Activated naive CD8-positive, alpha-beta T cell treated with anti-CD3 and anti-CD28 coated beads, Interleukin-2, amount 10 ng/mL, durations not matched to agents 7 days and 5 days (primary cell): ENCODE data around the gene FBLN1. TPM values are rescaled to one million over a fixed set of nuclear protein-coding genes. Genes with fewer than 3 reads are reported as not detected.
"Not testable (repeated sequence)": the region's sequence is repeated elsewhere in the genome, so short reads cannot be mapped to it uniquely, and the experiment has no call there.

ENCODE experiments used
- ATAC-seq: fragments of 150-1000 bp; cut with Tn5 transposase; one replicate; pipeline ENCODE4 v1.10.0; 2021; ENCODE audit warnings: low read depth, moderate library complexity
- POLR2A ChIA-PET: fragments of 350-600 bp; sonication (Branson Sonifier 250); formaldehyde crosslinking; loops from one replicate; lab custom pipeline; 2021; ENCODE audit warnings: antibody characterized with exemption; lab: Charles Lee
- DNase-seq: peaks from one replicate; pipeline ENCODE4 v3.0.0; 2021
- H3K27ac Mint-ChIP-seq: one replicate; pipeline ENCODE4 v1.8.0; 2022; ENCODE audit warnings: mild to moderate bottlenecking, mixed read lengths
- H3K27me3 Mint-ChIP-seq: one replicate; pipeline ENCODE4 v1.8.0; 2022; ENCODE audit warnings: mild to moderate bottlenecking, moderate library complexity, mixed read lengths
- H3K36me3 Mint-ChIP-seq: one replicate; pipeline ENCODE4 v1.8.0; 2021; ENCODE audit warnings: mild to moderate bottlenecking, mixed read lengths
- H3K4me1 Mint-ChIP-seq: one replicate; pipeline ENCODE4 v1.8.0; 2021; ENCODE audit warnings: mixed read lengths
- H3K4me3 Mint-ChIP-seq: one replicate; pipeline ENCODE4 v1.8.0; 2022; ENCODE audit warnings: mild to moderate bottlenecking, moderate library complexity, mixed read lengths
- H3K9me3 Mint-ChIP-seq: one replicate; pipeline ENCODE4 v1.8.0; 2021; ENCODE audit warnings: mixed read lengths
- total RNA-seq, 2 experiments: library from RNA; stranded (reverse); gene quantifications; one replicate each; pipeline ENCODE4 v1.2.3, GENCODE V29; 2021

FBLN1 gene
- total RNA-seq, 2 experiments from 2014 or later, result not detected

- ATAC-seq, result no peak
- POLR2A ChIA-PET, result no interaction called here
- Mint-ChIP-seq H3K27me3 (peaks cover 5% of the 10 kb centered on the region), H3K4me1 (peaks cover 11% of the 10 kb centered on the region), H3K9me3 (no peaks in the 10 kb centered on the region), H3K36me3 (no peaks in the 10 kb centered on the region), H3K27ac (peak overlapping the region; percentile 68), H3K4me3 (no peak overlapping the region)
- DNase-seq, result no peak
These were observed 79.7 kb downstream of the FBLN1 start for GRCh38 chr22:45582236-45582954.

GRCh38 chr22:45582955-45583320 lies 80.3 kb downstream of the FBLN1 start:
- H3K9me3 Mint-ChIP-seq, result no peaks in the 10 kb centered on the region
- ATAC-seq (no peak), DNase-seq (no peak)
- POLR2A ChIA-PET, result interaction anchor here (0.6 kb wide), 1 partner anchor 20 kb away, joined by 3 read pairs; no protein-coding TSS in a partner anchor
- peaks cover 11% of the 10 kb centered on the region for H3K4me1 Mint-ChIP-seq
- no peaks in the 10 kb centered on the region for H3K36me3 Mint-ChIP-seq
- H3K27me3 Mint-ChIP-seq, result peaks cover 7% of the 10 kb centered on the region
- peak overlapping the region; percentile 51 for H3K27ac Mint-ChIP-seq
- no peak overlapping the region for H3K4me3 Mint-ChIP-seq

- H3K27ac Mint-ChIP-seq, result peak overlapping the region; percentile 74
- H3K4me1 Mint-ChIP-seq, result peaks cover 11% of the 10 kb centered on the region
- peak; percentile 97 for ATAC-seq
- no peaks in the 10 kb centered on the region for H3K9me3 Mint-ChIP-seq
- H3K4me3 Mint-ChIP-seq, result peak overlapping the region; percentile 33
- H3K36me3 Mint-ChIP-seq, result no peaks in the 10 kb centered on the region
- peaks cover 4% of the 10 kb centered on the region for H3K27me3 Mint-ChIP-seq
- no peak for DNase-seq
- POLR2A ChIA-PET, result interaction anchor here (0.6 kb wide), 1 partner anchor 20 kb away, joined by 3 read pairs; no protein-coding TSS in a partner anchor
These were observed 80.8 kb downstream of the FBLN1 start for GRCh38 chr22:45583504-45583903.

GRCh38 chr22:45584121-45584570 lies 81.5 kb downstream of the FBLN1 start:
- peaks cover 4% of the 10 kb centered on the region for H3K27me3 Mint-ChIP-seq
- H3K36me3 Mint-ChIP-seq, result no peaks in the 10 kb centered on the region
- H3K4me1 Mint-ChIP-seq, result peaks cover 11% of the 10 kb centered on the region
- DNase-seq, result no peak
- no peak for ATAC-seq
- POLR2A ChIA-PET, result no interaction called here
- no peak overlapping the region for H3K4me3 Mint-ChIP-seq
- no peaks in the 10 kb centered on the region for H3K9me3 Mint-ChIP-seq
- H3K27ac Mint-ChIP-seq, result no peak overlapping the region

- Mint-ChIP-seq H3K36me3 (no peaks in the 10 kb centered on the region), H3K9me3 (no peaks in the 10 kb centered on the region), H3K4me3 (no peak overlapping the region), H3K27ac (no peak overlapping the region), H3K4me1 (peaks cover 11% of the 10 kb centered on the region), H3K27me3 (peaks cover 4% of the 10 kb centered on the region)
- POLR2A ChIA-PET, result no interaction called here
- ATAC-seq (no peak), DNase-seq (no peak)
These were observed 82.1 kb downstream of the FBLN1 start for GRCh38 chr22:45584621-45585436.

GRCh38 chr22:45585437-45585755 lies 82.7 kb downstream of the FBLN1 start:
- ATAC-seq, result no peak
- POLR2A ChIA-PET, result no interaction called here
- no peak for DNase-seq
- H3K27me3 Mint-ChIP-seq, result peaks cover 4% of the 10 kb centered on the region
- H3K36me3 Mint-ChIP-seq, result no peaks in the 10 kb centered on the region
- no peak overlapping the region for H3K4me3 Mint-ChIP-seq
- no peak overlapping the region for H3K27ac Mint-ChIP-seq
- no peaks in the 10 kb centered on the region for H3K9me3 Mint-ChIP-seq
- H3K4me1 Mint-ChIP-seq, result peaks cover 11% of the 10 kb centered on the region

- ATAC-seq, result no peak
- POLR2A ChIA-PET, result no interaction called here
- H3K27me3 Mint-ChIP-seq, result peaks cover 4% of the 10 kb centered on the region
- no peaks in the 10 kb centered on the region for H3K9me3 Mint-ChIP-seq
- H3K36me3 Mint-ChIP-seq, result no peaks in the 10 kb centered on the region
- no peak overlapping the region for H3K27ac Mint-ChIP-seq
- H3K4me3 Mint-ChIP-seq, result no peak overlapping the region
- DNase-seq, result no peak
- H3K4me1 Mint-ChIP-seq, result peaks cover 11% of the 10 kb centered on the region
These were observed 83.4 kb downstream of the FBLN1 start for GRCh38 chr22:45585946-45586540.

GRCh38 chr22:45586651-45587405 lies 84.1 kb downstream of the FBLN1 start:
- ATAC-seq (no peak), DNase-seq (no peak)
- Mint-ChIP-seq H3K4me3 (no peak overlapping the region), H3K9me3 (no peaks in the 10 kb centered on the region), H3K36me3 (no peaks in the 10 kb centered on the region), H3K27ac (no peak overlapping the region), H3K27me3 (peaks cover 4% of the 10 kb centered on the region), H3K4me1 (peaks cover 11% of the 10 kb centered on the region)
- POLR2A ChIA-PET, result no interaction called here

GRCh38 chr22:45587638-45588505 lies 85.2 kb downstream of the FBLN1 start:
- Mint-ChIP-seq H3K9me3 (no peaks in the 10 kb centered on the region), H3K27me3 (peaks cover 4% of the 10 kb centered on the region), H3K4me3 (no peak overlapping the region), H3K27ac (no peak overlapping the region), H3K4me1 (peaks cover 8% of the 10 kb centered on the region), H3K36me3 (no peaks in the 10 kb centered on the region)
- DNase-seq (no peak), ATAC-seq (no peak)
- POLR2A ChIA-PET, result no interaction called here

- Mint-ChIP-seq H3K4me3 (no peak overlapping the region), H3K4me1 (no peaks in the 10 kb centered on the region), H3K27ac (no peak overlapping the region), H3K9me3 (no peaks in the 10 kb centered on the region), H3K36me3 (no peaks in the 10 kb centered on the region), H3K27me3 (peaks cover 4% of the 10 kb centered on the region)
- POLR2A ChIA-PET, result no interaction called here
- no peak for DNase-seq
- no peak for ATAC-seq
These were observed 86.9 kb downstream of the FBLN1 start for GRCh38 chr22:45589556-45589955.

- no peak for DNase-seq
- H3K4me3 Mint-ChIP-seq, result no peak overlapping the region
- ATAC-seq, result no peak
- no peaks in the 10 kb centered on the region for H3K36me3 Mint-ChIP-seq
- H3K27me3 Mint-ChIP-seq, result peaks cover 7% of the 10 kb centered on the region
- H3K27ac Mint-ChIP-seq, result no peak overlapping the region
- H3K4me1 Mint-ChIP-seq, result no peaks in the 10 kb centered on the region
- no peaks in the 10 kb centered on the region for H3K9me3 Mint-ChIP-seq
- POLR2A ChIA-PET, result no interaction called here
These were observed 87.6 kb downstream of the FBLN1 start for GRCh38 chr22:45590262-45590661.

GRCh38 chr22:45591633-45592213 lies 89.0 kb downstream of the FBLN1 start:
- POLR2A ChIA-PET, result interaction anchor here (0.6 kb wide), 1 partner anchor 349 kb away, joined by 4 read pairs; no protein-coding TSS in a partner anchor
- DNase-seq, H3K4me3 Mint-ChIP-seq, H3K36me3 Mint-ChIP-seq, ATAC-seq, H3K27ac Mint-ChIP-seq, H3K9me3 Mint-ChIP-seq, H3K27me3 Mint-ChIP-seq, H3K4me1 Mint-ChIP-seq: not testable (repeated sequence)
